Upper lobe of left lung (tissue), 6 donors: ENCODE results near the gene PRXL2B. TPM values are rescaled to one million over a fixed set of nuclear protein-coding genes. Genes with fewer than 3 reads are reported as not detected.

Experiments used
- ATAC-seq, 2 donors: fragments of 200-7000 bp; cut with Tn5 transposase; one replicate each; pipeline ENCODE4 v1.9.1; 2022; ENCODE audit warnings: mild to moderate bottlenecking in 2 of 2, moderate library complexity in 2 of 2; ENCODE audit not compliant: low FRiP score in 2 of 2
- DNase-seq, 2 donors: peaks; one replicate each; pipeline ENCODE4 v3.0.0-alpha.2; 2019 to 2020
- H3K27ac ChIP-seq, 4 donors: fragments of 200-600 bp; sonication (generic); one replicate each; pipeline ENCODE4 v1.5.1; 2016 to 2019
- H3K27me3 ChIP-seq, 4 donors: fragments of 200-600 bp; sonication (generic); one replicate each; pipeline ENCODE4 v1.5.1; 2017 to 2019
- H3K36me3 ChIP-seq, 4 donors: fragments of 200-600 bp; sonication (generic); one replicate each; pipeline ENCODE4 v1.5.1; 2016 to 2019
- H3K4me1 ChIP-seq, 4 donors: fragments of 200-600 bp; sonication (generic); one replicate each; pipeline ENCODE4 v1.5.1; 2018 to 2019
- H3K4me3 ChIP-seq, 4 donors: fragments of 200-600 bp; sonication (generic); one replicate each; pipeline ENCODE4 v1.5.1; 2017 to 2019; ENCODE audit warnings: mild to moderate bottlenecking in 2 of 4, moderate library complexity in 1 of 4
- H3K9me3 ChIP-seq, 4 donors: fragments of 200-600 bp; sonication (generic); one replicate each; pipeline ENCODE4 v1.5.1; 2018 to 2019
- CTCF ChIP-seq, 6 experiments: fragments of 450-650 bp in 4 of 6; fragments of 200-600 bp in 2 of 6; sonication (generic) in 2 of 6; IDR thresholded peaks; one replicate each; pipeline ENCODE4 v1.5.1; 2016 to 2019; ENCODE audit warnings: antibody characterized with exemption in 6 of 6
- EP300 ChIP-seq, 4 donors: sonication (generic); formaldehyde crosslinking; IDR thresholded peaks; one replicate each; pipeline ENCODE4 v1.5.1; 2017; ENCODE audit warnings: antibody characterized with exemption in 4 of 4, control low read depth in 2 of 4
- POLR2A ChIP-seq, 4 donors: fragments of 450-650 bp; IDR thresholded peaks; one replicate each; pipeline ENCODE4 v1.5.1; 2016 to 2017; ENCODE audit warnings: antibody characterized with exemption in 4 of 4, mild to moderate bottlenecking in 2 of 4
- POLR2AphosphoS5 ChIP-seq, 2 donors: sonication (generic); formaldehyde crosslinking; IDR thresholded peaks; one replicate each; pipeline ENCODE4 v1.5.1; 2017; ENCODE audit warnings: antibody characterized with exemption in 2 of 2
- WGBS, 2 donors: methylation state at CpG; one replicate each; pipeline ENCODE4 v1.1.5; 2017 to 2018; 5-methylcytosine and 5-hydroxymethylcytosine counted together
- total RNA-seq, 6 donors: library from RNA; depleted of rRNA in 4 of 6; stranded (reverse); fragments of >200 nt in 4 of 6; gene quantifications; one replicate each; pipeline versions ENCODE4 v1.1.0 to v1.2.1, GENCODE V29; 2016 to 2021
- donor health status: DM: no; HTN: no; CAD: no; lungs with moderate emphysema.
- donor health status: DM: no; HTN: yes; CAD: no; lungs with severe emphysema.

Gene PRXL2B
- total RNA-seq, 6 donors from 2014 or later = 10.5 to 34.2 (median 22.0) TPM

GRCh38 chr1:2594641-2595131 lies 8.1 kb downstream of the PRXL2B start:
- no peak overlapping the region for H3K4me3 ChIP-seq
- peaks cover 13 to 23% (median 18%) of the 10 kb centered on the region in 4 donors for H3K4me1 ChIP-seq
- no peak for ATAC-seq
- 86 to 93% methylated on average over 15 to 16 of the region's 17 CpGs for WGBS, 2 donors
- peak in 1 of 2 donors; percentile 75 for DNase-seq
- H3K27ac ChIP-seq = peak overlapping the region in 2 of 4 donors; percentile 67 to 74
- peaks cover 0 to 4% (median 0%) of the 10 kb centered on the region in 4 donors for H3K9me3 ChIP-seq
- TF ChIP-seq POLR2A (IDR thresholded peaks at IDR 0.05) (no peak), CTCF (IDR thresholded peaks at IDR 0.05) (no peak), EP300 (IDR thresholded peaks at IDR 0.05) (no peak), POLR2AphosphoS5 (IDR thresholded peaks at IDR 0.05) (no peak)
- H3K27me3 ChIP-seq = no peaks in the 10 kb centered on the region
- peaks cover 0 to 6% (median 3%) of the 10 kb centered on the region in 4 donors for H3K36me3 ChIP-seq

GRCh38 chr1:2595261-2595811 lies 8.8 kb downstream of the PRXL2B start:
- no peak for TF ChIP-seq POLR2A (IDR thresholded peaks at IDR 0.05)
- no peak for TF ChIP-seq CTCF (IDR thresholded peaks at IDR 0.05)
- TF ChIP-seq EP300 (IDR thresholded peaks at IDR 0.05) = no peak
- no peak for TF ChIP-seq POLR2AphosphoS5 (IDR thresholded peaks at IDR 0.05)
- Histone ChIP-seq H3K4me1 (peaks cover 13 to 23% (median 18%) of the 10 kb centered on the region in 4 donors), H3K27ac (no peak overlapping the region), H3K4me3 (no peak overlapping the region), H3K9me3 (peaks cover 0 to 4% (median 0%) of the 10 kb centered on the region in 4 donors), H3K36me3 (no peaks in the 10 kb centered on the region), H3K27me3 (no peaks in the 10 kb centered on the region)
- no peak for ATAC-seq
- peak in 1 of 2 donors; percentile 72 for DNase-seq
- WGBS, 2 donors = 80 to 81% methylated on average over 3 to 14 of the region's 19 CpGs

- peaks cover 13 to 23% (median 18%) of the 10 kb centered on the region in 4 donors for H3K4me1 ChIP-seq
- H3K9me3 ChIP-seq = peaks cover 0 to 4% (median 0%) of the 10 kb centered on the region in 4 donors
- peak in 1 of 2 donors; percentile 77 for DNase-seq
- no peak overlapping the region for H3K4me3 ChIP-seq
- no peak overlapping the region for H3K27ac ChIP-seq
- TF ChIP-seq CTCF (IDR thresholded peaks at IDR 0.05) = no peak
- TF ChIP-seq POLR2AphosphoS5 (IDR thresholded peaks at IDR 0.05) = no peak
- TF ChIP-seq POLR2A (IDR thresholded peaks at IDR 0.05) = no peak
- TF ChIP-seq EP300 (IDR thresholded peaks at IDR 0.05) = no peak
- H3K27me3 ChIP-seq = no peaks in the 10 kb centered on the region
- no peaks in the 10 kb centered on the region for H3K36me3 ChIP-seq
- 92% methylated on average over 21 to 27 of the region's 31 CpGs for WGBS, 2 donors
- no peak for ATAC-seq
Measured at GRCh38 chr1:2595812-2596529, 9.4 kb downstream of the PRXL2B start.

- WGBS, 2 donors = 88 to 95% methylated on average over 1 to 26 of the region's 28 CpGs
- DNase-seq = peak in 1 of 2 donors; percentile 70
- no peak for TF ChIP-seq CTCF (IDR thresholded peaks at IDR 0.05)
- TF ChIP-seq POLR2AphosphoS5 (IDR thresholded peaks at IDR 0.05) = no peak
- TF ChIP-seq POLR2A (IDR thresholded peaks at IDR 0.05) = no peak
- TF ChIP-seq EP300 (IDR thresholded peaks at IDR 0.05) = no peak
Measured at GRCh38 chr1:2596530-2597333, 10.2 kb downstream of the PRXL2B start.

More at GRCh38 chr1:2596530-2597333, 10.2 kb downstream of the PRXL2B start:
- no peaks in the 10 kb centered on the region for H3K36me3 ChIP-seq
- H3K27ac ChIP-seq = no peak overlapping the region
- H3K27me3 ChIP-seq = no peaks in the 10 kb centered on the region
- H3K4me3 ChIP-seq = no peak overlapping the region
- H3K9me3 ChIP-seq = peaks cover 0 to 4% (median 0%) of the 10 kb centered on the region in 4 donors
- H3K4me1 ChIP-seq = peaks cover 13 to 23% (median 18%) of the 10 kb centered on the region in 4 donors
- ATAC-seq = no peak
